Tibial nerve (tissue), 3 donors: ENCODE measurements around the gene CYBA.

Experiments used
- POLR2A ChIP-seq, 2 donors: fragments of 450-650 bp; IDR thresholded peaks; one replicate each; pipeline ENCODE4 v1.6.1; 2017; ENCODE audit warnings: antibody characterized with exemption in 2 of 2, mild to moderate bottlenecking in 2 of 2, moderate library complexity in 2 of 2
- TF ChIP-seq, protein P1 (sequence below), 5 experiments: fragments of 200-600 bp in 3 of 5; fragments of 450-650 bp in 2 of 5; sonication (generic) in 3 of 5; IDR thresholded peaks; one replicate each; pipeline ENCODE4 v1.5.1; 2016 to 2019; ENCODE audit warnings: antibody characterized with exemption in 5 of 5, mild to moderate bottlenecking in 3 of 5, moderate library complexity in 2 of 5

DNA sequence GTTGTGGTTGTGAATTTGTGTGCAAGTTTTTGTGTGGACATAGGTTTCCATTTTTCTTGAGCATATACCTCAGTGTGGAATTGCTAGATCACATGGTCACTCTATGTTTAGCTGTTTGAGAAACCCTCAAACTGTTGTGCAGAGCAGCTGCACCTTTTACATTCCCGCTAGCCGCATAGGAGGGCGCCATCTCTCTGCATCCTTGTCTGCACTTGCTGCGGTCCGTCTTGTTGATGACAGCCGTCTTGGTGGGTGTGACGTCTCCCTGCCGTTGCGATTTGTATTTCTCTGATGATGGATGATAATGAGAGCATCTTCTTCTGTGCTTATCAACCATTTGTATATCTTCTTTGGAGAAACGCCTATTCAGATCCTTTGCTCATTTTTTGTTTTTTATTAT is 37.6 kb downstream of the CYBA start:
- TF ChIP-seq, protein P1, sequence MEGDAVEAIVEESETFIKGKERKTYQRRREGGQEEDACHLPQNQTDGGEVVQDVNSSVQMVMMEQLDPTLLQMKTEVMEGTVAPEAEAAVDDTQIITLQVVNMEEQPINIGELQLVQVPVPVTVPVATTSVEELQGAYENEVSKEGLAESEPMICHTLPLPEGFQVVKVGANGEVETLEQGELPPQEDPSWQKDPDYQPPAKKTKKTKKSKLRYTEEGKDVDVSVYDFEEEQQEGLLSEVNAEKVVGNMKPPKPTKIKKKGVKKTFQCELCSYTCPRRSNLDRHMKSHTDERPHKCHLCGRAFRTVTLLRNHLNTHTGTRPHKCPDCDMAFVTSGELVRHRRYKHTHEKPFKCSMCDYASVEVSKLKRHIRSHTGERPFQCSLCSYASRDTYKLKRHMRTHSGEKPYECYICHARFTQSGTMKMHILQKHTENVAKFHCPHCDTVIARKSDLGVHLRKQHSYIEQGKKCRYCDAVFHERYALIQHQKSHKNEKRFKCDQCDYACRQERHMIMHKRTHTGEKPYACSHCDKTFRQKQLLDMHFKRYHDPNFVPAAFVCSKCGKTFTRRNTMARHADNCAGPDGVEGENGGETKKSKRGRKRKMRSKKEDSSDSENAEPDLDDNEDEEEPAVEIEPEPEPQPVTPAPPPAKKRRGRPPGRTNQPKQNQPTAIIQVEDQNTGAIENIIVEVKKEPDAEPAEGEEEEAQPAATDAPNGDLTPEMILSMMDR (IDR thresholded peaks at IDR 0.05), result no peak
- no peak for TF ChIP-seq POLR2A (IDR thresholded peaks at IDR 0.05)
